Measurements from ENCODE around the gene PRKG2.

DNA sequence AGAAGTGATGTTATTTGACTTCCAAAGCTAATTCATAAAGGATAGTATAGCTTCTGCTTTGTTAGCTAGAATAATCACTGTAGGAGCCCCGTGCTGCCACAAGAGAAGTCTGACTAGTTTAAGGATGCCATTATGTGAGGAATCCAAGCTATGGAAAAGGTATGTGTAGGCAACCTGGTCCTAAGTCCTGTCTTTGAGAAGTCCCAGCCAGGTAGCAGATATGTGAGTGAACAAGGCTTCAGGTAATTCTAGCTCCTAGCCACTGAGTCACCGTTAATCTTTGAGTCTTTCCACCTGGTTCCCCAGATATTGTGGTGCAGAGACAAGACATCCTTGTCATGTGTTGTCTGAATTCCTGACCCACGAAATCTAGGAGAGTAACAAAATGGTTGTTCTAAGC, 129.0 kb downstream of the PRKG2 start:
- TF ChIP-seq, protein P1, sequence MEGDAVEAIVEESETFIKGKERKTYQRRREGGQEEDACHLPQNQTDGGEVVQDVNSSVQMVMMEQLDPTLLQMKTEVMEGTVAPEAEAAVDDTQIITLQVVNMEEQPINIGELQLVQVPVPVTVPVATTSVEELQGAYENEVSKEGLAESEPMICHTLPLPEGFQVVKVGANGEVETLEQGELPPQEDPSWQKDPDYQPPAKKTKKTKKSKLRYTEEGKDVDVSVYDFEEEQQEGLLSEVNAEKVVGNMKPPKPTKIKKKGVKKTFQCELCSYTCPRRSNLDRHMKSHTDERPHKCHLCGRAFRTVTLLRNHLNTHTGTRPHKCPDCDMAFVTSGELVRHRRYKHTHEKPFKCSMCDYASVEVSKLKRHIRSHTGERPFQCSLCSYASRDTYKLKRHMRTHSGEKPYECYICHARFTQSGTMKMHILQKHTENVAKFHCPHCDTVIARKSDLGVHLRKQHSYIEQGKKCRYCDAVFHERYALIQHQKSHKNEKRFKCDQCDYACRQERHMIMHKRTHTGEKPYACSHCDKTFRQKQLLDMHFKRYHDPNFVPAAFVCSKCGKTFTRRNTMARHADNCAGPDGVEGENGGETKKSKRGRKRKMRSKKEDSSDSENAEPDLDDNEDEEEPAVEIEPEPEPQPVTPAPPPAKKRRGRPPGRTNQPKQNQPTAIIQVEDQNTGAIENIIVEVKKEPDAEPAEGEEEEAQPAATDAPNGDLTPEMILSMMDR (IDR thresholded peaks at IDR 0.05) = no peak
- TF ChIP-seq EP300 (IDR thresholded peaks at IDR 0.05; ENCODE audit: low read depth) (no peak), POLR2A (IDR thresholded peaks at IDR 0.05) (no peak)

Measured in transverse colon (tissue), 3 donors.